Neural cell (in vitro differentiated cells): ENCODE results near the gene NAALAD2. TPM values are rescaled to one million over a fixed set of nuclear protein-coding genes. Genes with fewer than 3 reads are reported as not detected.
A peak's percentile ranks its signal among the peaks of the same experiment; 100 is the strongest.
"Not testable (repeated sequence)": the region's sequence is repeated elsewhere in the genome, so short reads cannot be mapped to it uniquely, and the experiment has no call there.

Experiments
- H2AFZ ChIP-seq: fragments of 200-600, 300-800 bp; sonication (generic), shearing (Covaris generic); 2 replicates; pipeline ENCODE4 v1.6.0; 2014; ENCODE audit warnings: low read depth, mild to moderate bottlenecking, antibody characterized with exemption, low read length, moderate library complexity
- H3F3A ChIP-seq: fragments of 200-600 bp; shearing (Covaris generic); 2 replicates; pipeline ENCODE4 v1.6.1; 2016; ENCODE audit warnings: mild to moderate bottlenecking, moderate library complexity, mixed read lengths, antibody characterized with exemption, low read length; ENCODE audit not compliant: insufficient read depth, poor library complexity, severe bottlenecking
- H3K27ac ChIP-seq: fragments of 200-600, 300-800 bp; sonication (generic), shearing (Covaris generic); 2 replicates; pipeline ENCODE4 v1.5.1; 2014; ENCODE audit warnings: mild to moderate bottlenecking, low read length, moderate library complexity
- H3K27me3 ChIP-seq: fragments of 300-800, 200-600 bp; sonication (generic), shearing (Covaris generic); 2 replicates; pipeline ENCODE4 v1.6.0; 2014; ENCODE audit warnings: mild to moderate bottlenecking, low read depth, low read length, moderate library complexity; ENCODE audit not compliant: insufficient read depth
- H3K36me3 ChIP-seq: fragments of 300-800, 200-600 bp; sonication (generic), shearing (Covaris generic); 2 replicates; pipeline ENCODE4 v1.5.1; 2014; ENCODE audit warnings: mild to moderate bottlenecking, antibody characterized with exemption, low read length, moderate library complexity; ENCODE audit not compliant: insufficient read depth
- H3K4me2 ChIP-seq: fragments of 300-800, 200-600 bp; sonication (generic), shearing (Covaris generic); 2 replicates; pipeline ENCODE4 v1.6.0; 2014; ENCODE audit warnings: mild to moderate bottlenecking, low read length
- H3K4me3 ChIP-seq: fragments of 300-800, 200-600 bp; sonication (generic), shearing (Covaris generic); 2 replicates; pipeline ENCODE4 v1.5.1; 2014; ENCODE audit warnings: mild to moderate bottlenecking, low read length, moderate library complexity
- H3K79me2 ChIP-seq: fragments of 200-600 bp; shearing (Covaris generic); replicated peaks from 2 replicates; pipeline ENCODE4 v1.6.0; 2014; ENCODE audit warnings: mild to moderate bottlenecking, low read length, moderate library complexity; ENCODE audit not compliant: insufficient read depth
- H3K9ac ChIP-seq: fragments of 300-800, 200-600 bp; sonication (generic), shearing (Covaris generic); 2 replicates; pipeline ENCODE4 v1.6.1; 2016; ENCODE audit warnings: mild to moderate bottlenecking, low read length, mixed read lengths
- H3K9me2 ChIP-seq: fragments of 200-600 bp; shearing (Covaris generic); 2 replicates; pipeline ENCODE4 v1.6.1; 2016; ENCODE audit warnings: mild to moderate bottlenecking, low read length, mixed read lengths; ENCODE audit not compliant: insufficient read depth
- H3K9me3 ChIP-seq: fragments of 200-600, 300-800 bp; sonication (generic), shearing (Covaris generic); 2 replicates; pipeline ENCODE4 v1.6.1; 2016; ENCODE audit warnings: mild to moderate bottlenecking, mixed run types, low read length, moderate library complexity, mixed read lengths
- H4K20me1 ChIP-seq: fragments of 200-600 bp; shearing (Covaris generic); 2 replicates; pipeline ENCODE4 v1.6.1; 2016; ENCODE audit warnings: mild to moderate bottlenecking, mixed run types; ENCODE audit not compliant: insufficient read depth
- CTCF ChIP-seq: fragments of 450-650 bp; IDR thresholded peaks from 2 replicates; pipeline ENCODE4 v1.5.1; 2014; ENCODE audit warnings: antibody characterized with exemption, mild to moderate bottlenecking, moderate library complexity; ENCODE audit not compliant: poor library complexity, severe bottlenecking
- EP300 ChIP-seq: fragments of 450-650 bp; conservative IDR thresholded peaks from 2 replicates; pipeline ENCODE4 v1.6.1; 2014; ENCODE audit warnings: antibody characterized with exemption, mild to moderate bottlenecking, moderate library complexity; ENCODE audit not compliant: poor library complexity, severe bottlenecking
- EZH2 ChIP-seq: fragments of 200-600, 300-800 bp; shearing (Covaris generic), sonication (generic); IDR thresholded peaks from 2 replicates; pipeline ENCODE4 v1.6.1; 2014; ENCODE audit warnings: antibody characterized with exemption, low read length, borderline replicate concordance, mild to moderate bottlenecking; ENCODE audit not compliant: insufficient read depth, poor library complexity, severe bottlenecking
- MXI1 ChIP-seq: fragments of 450-650 bp; conservative IDR thresholded peaks from 2 replicates; pipeline ENCODE4 v1.6.1; 2014; ENCODE audit warnings: antibody characterized with exemption, mild to moderate bottlenecking; ENCODE audit not compliant: poor library complexity, severe bottlenecking
- POLR2AphosphoS5 ChIP-seq: IDR thresholded peaks from 2 replicates; pipeline ENCODE4 v1.6.1; 2012
- RAD21 ChIP-seq: fragments of 450-650 bp; conservative IDR thresholded peaks from 2 replicates; pipeline ENCODE4 v1.6.1; 2014; ENCODE audit warnings: antibody characterized with exemption, mild to moderate bottlenecking, moderate library complexity
- REST ChIP-seq: IDR thresholded peaks from 2 replicates; pipeline ENCODE4 v1.6.1; 2012; ENCODE audit warnings: borderline replicate concordance
- SMC3 ChIP-seq: fragments of 450-650 bp; conservative IDR thresholded peaks from 2 replicates; pipeline ENCODE4 v1.6.1; 2014; ENCODE audit warnings: antibody characterized with exemption, mild to moderate bottlenecking, moderate library complexity; ENCODE audit not compliant: poor library complexity
- TAF1 ChIP-seq: IDR thresholded peaks from 2 replicates; pipeline ENCODE4 v1.6.1; 2012; ENCODE audit warnings: low read depth
- polyA plus RNA-seq: library from polyadenylated mRNA; depleted of rRNA; stranded (reverse); fragments of >200 nt; gene quantifications from 2 replicates; pipeline ENCODE4 v1.2.3, GENCODE V29; 2014

NAALAD2 gene
- polyA plus RNA-seq, 1 donor from 2014 or later = 19.4 TPM

GRCh38 chr11:90204832-90205646 is 70.6 kb downstream of the NAALAD2 start:
- no peak overlapping the region for H3K4me2 ChIP-seq
- no peaks in the 10 kb centered on the region for H4K20me1 ChIP-seq
- no peaks in the 10 kb centered on the region for H3K9me2 ChIP-seq
- no peak overlapping the region for H3K27ac ChIP-seq
- no peaks in the 10 kb centered on the region for H3K79me2 ChIP-seq
- no peaks in the 10 kb centered on the region for H3K27me3 ChIP-seq
- TF ChIP-seq RAD21 = peak; percentile 73
- peak; percentile 84 for TF ChIP-seq CTCF
- TF ChIP-seq REST = no peak
- TF ChIP-seq SMC3 = peak; percentile 74
- H3K9me3 ChIP-seq = no peaks in the 10 kb centered on the region
- no peaks in the 10 kb centered on the region for H3F3A ChIP-seq
- H2AFZ ChIP-seq = no peak overlapping the region
- no peak overlapping the region for H3K9ac ChIP-seq
- H3K4me3 ChIP-seq = no peak overlapping the region
- H3K36me3 ChIP-seq = peaks cover 12% of the 10 kb centered on the region

- peak overlapping the region; percentile 28 for H3K4me3 ChIP-seq
- not testable (repeated sequence) for H3F3A ChIP-seq, H3K27me3 ChIP-seq, H3K4me2 ChIP-seq, H2AFZ ChIP-seq, H3K9me2 ChIP-seq, H4K20me1 ChIP-seq, H3K27ac ChIP-seq, H3K9ac ChIP-seq, H3K79me2 ChIP-seq, H3K9me3 ChIP-seq
- H3K36me3 ChIP-seq = peaks cover 12% of the 10 kb centered on the region
These were observed 73.5 kb downstream of the NAALAD2 start for GRCh38 chr11:90207992-90208391.

- no peaks in the 10 kb centered on the region for H3K9me3 ChIP-seq
- peak overlapping the region; percentile 67 for H3K27ac ChIP-seq
- H3K79me2 ChIP-seq = no peaks in the 10 kb centered on the region
- H3K4me3 ChIP-seq = peak overlapping the region; percentile 28
- H3F3A ChIP-seq = no peaks in the 10 kb centered on the region
- no peak overlapping the region for H3K9ac ChIP-seq
- H3K9me2 ChIP-seq = no peaks in the 10 kb centered on the region
- TF ChIP-seq MXI1 = no peak
- TF ChIP-seq RAD21 = no peak
- TF ChIP-seq TAF1 = no peak
- no peak for TF ChIP-seq CTCF
- TF ChIP-seq EP300 = peak; percentile 81
- TF ChIP-seq POLR2AphosphoS5 = peak; percentile 61
- no peak for TF ChIP-seq SMC3
- peak; percentile 54 for TF ChIP-seq REST
- TF ChIP-seq EZH2 = no peak
- H2AFZ ChIP-seq = no peak overlapping the region
- peak overlapping the region; percentile 42 for H3K4me2 ChIP-seq
- H3K36me3 ChIP-seq = peaks cover 12% of the 10 kb centered on the region
- H3K27me3 ChIP-seq = no peaks in the 10 kb centered on the region
- H4K20me1 ChIP-seq = no peaks in the 10 kb centered on the region
These were observed 74.4 kb downstream of the NAALAD2 start for GRCh38 chr11:90208857-90209256.
